GM12873 (cell line): ENCODE measurements around the gene TRPV4.

ENCODE experiments used
- CTCF ChIP-seq: IDR thresholded peaks from 2 replicates; pipeline ENCODE4 v1.5.1; 2012; ENCODE audit warnings: low read depth, mild to moderate bottlenecking, moderate library complexity, low read length, control low read depth; ENCODE audit not compliant: insufficient read depth; ENCODE audit errors: missing control alignments

TRPV4 gene

GRCh38 chr12:109833307-109834189 lies at the start of gene TRPV4:
Gene TRPV4, minus strand, starts transcription at chr12:109833398. Its CDS starts 18,602 bp downstream, at chr12:109814796.
- TF ChIP-seq CTCF: no peak

- no peak for TF ChIP-seq CTCF
Measured at GRCh38 chr12:109881752-109882151, 48.6 kb upstream of the TRPV4 start.

DNA sequence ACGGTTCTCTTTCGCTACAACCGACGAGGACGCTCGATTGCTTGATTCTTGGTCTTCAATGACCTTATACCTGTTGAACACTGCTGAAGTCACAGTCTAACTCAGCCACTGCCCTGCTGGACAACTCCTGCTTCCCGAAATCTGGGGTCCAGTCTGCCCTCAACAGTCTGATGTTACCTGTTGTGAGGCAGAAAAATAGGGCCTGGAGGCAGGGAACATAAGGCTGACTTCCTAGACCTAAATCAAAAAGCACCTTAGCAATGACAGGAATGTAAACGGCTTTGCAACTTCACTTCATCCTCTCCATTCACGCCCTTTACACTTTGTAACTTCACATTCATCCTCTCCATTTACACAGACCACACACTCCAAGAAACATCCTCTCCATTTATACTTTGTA lies 47.7 kb upstream of the TRPV4 start:
- TF ChIP-seq CTCF: no peak

DNA sequence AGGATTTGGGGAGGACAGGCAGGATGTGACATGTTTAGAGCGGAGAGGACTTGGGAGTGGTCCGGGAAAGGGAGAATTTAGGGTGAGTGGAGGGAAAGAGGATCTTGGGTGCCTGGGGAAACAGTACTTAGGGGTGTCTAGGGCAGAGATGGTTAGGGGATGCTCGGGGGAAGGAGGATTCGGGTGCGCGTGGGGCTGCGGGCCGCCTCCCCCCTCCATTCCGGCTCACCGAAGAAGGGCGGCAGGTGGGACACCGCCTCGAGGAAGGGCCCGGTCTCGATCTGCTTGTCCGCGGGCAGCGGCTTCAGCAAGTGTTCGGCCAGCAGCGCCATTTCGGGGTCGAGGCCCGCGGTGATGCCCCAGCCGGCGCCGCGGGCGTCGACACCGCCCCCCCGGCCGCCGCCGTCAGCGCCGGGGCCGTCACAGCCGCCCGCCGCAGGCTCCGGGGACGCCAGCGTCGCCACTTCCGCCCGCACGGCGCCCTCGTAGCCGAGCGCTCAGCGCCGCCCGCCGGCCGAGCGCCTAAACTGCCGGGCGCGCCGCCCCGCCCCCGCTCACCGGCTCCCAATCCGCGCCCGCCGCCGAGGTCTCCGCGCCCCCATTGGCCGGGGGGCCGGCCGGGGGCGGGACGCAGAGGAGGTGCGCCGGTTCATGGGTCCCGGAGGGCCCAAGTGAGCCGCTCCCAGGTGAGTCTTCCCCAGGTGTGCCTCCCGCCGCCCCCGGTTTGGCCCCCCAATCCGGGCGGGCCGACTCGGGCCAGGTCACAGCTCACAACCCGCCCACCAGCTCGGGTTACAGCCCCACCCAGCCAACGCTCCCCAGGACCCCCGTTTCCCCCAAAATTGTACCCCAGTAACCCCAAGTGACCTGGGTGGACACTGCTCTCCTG lies 47.1 kb upstream of the TRPV4 start, which contains the start of gene GLTP:
Gene GLTP (minus strand): TSS at position 499 of the 889 bp plus-strand sequence. CDS start 167 bp downstream, at position 332.
- peak; percentile 64 for TF ChIP-seq CTCF

DNA sequence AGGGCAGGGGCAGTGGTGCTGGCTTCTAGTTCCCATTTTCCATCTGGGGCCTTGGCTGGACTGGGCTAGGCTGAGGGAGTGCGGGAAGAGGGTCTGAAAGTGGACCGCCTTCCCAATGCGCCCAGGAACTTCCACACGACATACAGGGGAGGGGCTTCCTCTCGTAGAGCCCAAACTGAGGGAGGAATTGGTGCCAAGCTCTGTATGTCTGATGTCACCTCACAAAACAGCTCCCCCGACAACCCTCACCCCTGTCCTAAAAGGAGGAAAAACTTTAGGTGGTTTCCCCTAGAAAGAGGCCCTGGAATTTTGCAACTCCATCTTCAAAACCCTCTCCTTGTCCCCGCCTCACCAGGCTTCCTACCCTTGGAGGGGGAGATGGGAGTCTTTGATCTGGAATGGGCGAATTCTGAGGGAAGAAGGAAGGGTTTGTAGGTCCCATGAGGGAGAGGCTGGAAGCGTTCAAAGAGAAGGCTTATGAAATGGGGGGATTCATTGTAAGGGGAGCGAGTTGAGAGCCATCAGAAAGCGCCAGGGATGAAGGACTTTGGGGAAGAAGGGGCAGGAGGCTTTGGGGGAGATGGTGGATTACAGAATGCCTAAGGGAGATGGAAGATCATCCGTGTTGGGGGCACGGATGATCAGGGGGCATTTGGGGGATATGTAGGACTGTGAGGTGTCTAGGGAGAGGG lies 46.3 kb upstream of the TRPV4 start:
- TF ChIP-seq CTCF: no peak

DNA sequence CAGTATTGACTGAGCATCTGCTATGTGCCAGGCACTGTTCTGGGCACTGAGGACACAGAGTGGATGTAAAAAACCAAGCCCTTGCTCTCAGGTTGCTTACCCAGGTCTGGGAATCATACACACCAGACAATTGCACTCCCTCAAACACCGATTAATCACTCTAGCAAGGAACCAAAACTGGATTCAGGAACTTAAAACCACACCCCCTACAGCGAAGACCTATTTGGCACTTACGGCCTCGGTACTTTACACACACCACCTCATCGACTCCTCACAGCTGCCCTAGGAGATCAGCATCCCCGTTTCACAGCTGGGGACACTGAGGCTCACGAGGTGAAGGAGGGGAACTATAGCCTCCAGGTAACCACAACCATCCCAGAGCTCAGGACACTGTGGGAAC lies 45.6 kb upstream of the TRPV4 start:
- TF ChIP-seq CTCF: no peak
